ENCODE data around the gene AP1S1. TPM values are rescaled to one million over a fixed set of nuclear protein-coding genes. Genes with fewer than 3 reads are reported as not detected.
"Not testable (repeated sequence)": the region's sequence is repeated elsewhere in the genome, so short reads cannot be mapped to it uniquely, and the experiment has no call there.

Gene AP1S1
- total RNA-seq, 1 donor from 2014 or later, result 19.2 TPM

- DNase-seq (no peak), ATAC-seq (ENCODE audit: low read depth) (no peak)
- no peaks in the 10 kb centered on the region for H3K36me3 Mint-ChIP-seq (ENCODE audit: low read depth)
- no peak overlapping the region for H3K4me3 Mint-ChIP-seq
- no peak overlapping the region for H3K27ac Mint-ChIP-seq
- H3K4me1 Mint-ChIP-seq, result peaks cover 19% of the 10 kb centered on the region
- CTCF ChIA-PET, result no interaction called here
- POLR2A ChIA-PET, result no interaction called here
- intact Hi-C loops (cut with micrococcal nuclease), result no loop called here
- no peaks in the 10 kb centered on the region for H3K9me3 Mint-ChIP-seq
- TF ChIP-seq CTCF (IDR thresholded peaks at IDR 0.05), result no peak
- H3K27me3 Mint-ChIP-seq, result peaks cover 23% of the 10 kb centered on the region
Observed at GRCh38 chr7:101120315-101120714, 34.0 kb upstream of the AP1S1 start.

GRCh38 chr7:101121631-101121990 is 32.7 kb upstream of the AP1S1 start:
- ChIA-PET CTCF (interaction anchor here (0.7 kb wide), 1 partner anchor 1793 kb away, joined by 3 read pairs; no protein-coding TSS in a partner anchor), POLR2A (interaction anchor here (0.6 kb wide), 1 partner anchor 41 kb away, joined by 8 read pairs; no protein-coding TSS in a partner anchor)
- ATAC-seq (ENCODE audit: low read depth); H3K4me3 Mint-ChIP-seq; DNase-seq; H3K27ac Mint-ChIP-seq; H3K9me3 Mint-ChIP-seq; H3K36me3 Mint-ChIP-seq (ENCODE audit: low read depth); intact Hi-C loops (cut with micrococcal nuclease): not testable (repeated sequence)
- Mint-ChIP-seq H3K27me3 (peaks cover 24% of the 10 kb centered on the region), H3K4me1 (peaks cover 31% of the 10 kb centered on the region)

GRCh38 chr7:101121991-101122932 is 32.0 kb upstream of the AP1S1 start:
- DNase-seq (no peak), ATAC-seq (ENCODE audit: low read depth) (no peak)
- H3K4me1 Mint-ChIP-seq, result peaks cover 38% of the 10 kb centered on the region
- POLR2A ChIA-PET, result interaction anchor here (1.0 kb wide), 1 partner anchor 21 kb away, joined by 3 read pairs; no protein-coding TSS in a partner anchor
- H3K9me3 Mint-ChIP-seq, result no peaks in the 10 kb centered on the region
- H3K36me3 Mint-ChIP-seq (ENCODE audit: low read depth), result no peaks in the 10 kb centered on the region
- peak overlapping the region; percentile 2 for H3K27ac Mint-ChIP-seq
- CTCF ChIA-PET, result interaction anchor here (0.9 kb wide), 1 partner anchor 14 kb away, joined by 3 read pairs; no protein-coding TSS in a partner anchor
- intact Hi-C loops (cut with micrococcal nuclease), result no loop called here
- no peak for TF ChIP-seq CTCF (IDR thresholded peaks at IDR 0.05)
- H3K4me3 Mint-ChIP-seq, result peak overlapping the region; percentile 67
- H3K27me3 Mint-ChIP-seq, result peaks cover 25% of the 10 kb centered on the region

- H3K36me3 Mint-ChIP-seq (ENCODE audit: low read depth), result no peaks in the 10 kb centered on the region
- intact Hi-C loops (cut with micrococcal nuclease), result no loop called here
- H3K9me3 Mint-ChIP-seq, result no peaks in the 10 kb centered on the region
- H3K4me3 Mint-ChIP-seq, result no peak overlapping the region
- TF ChIP-seq CTCF (IDR thresholded peaks at IDR 0.05), result no peak
- DNase-seq, result no peak
- peaks cover 45% of the 10 kb centered on the region for H3K4me1 Mint-ChIP-seq
- no peak for ATAC-seq (ENCODE audit: low read depth)
- H3K27me3 Mint-ChIP-seq, result peaks cover 25% of the 10 kb centered on the region
- ChIA-PET CTCF (interaction anchor here (0.9 kb wide), 1 partner anchor 14 kb away, joined by 3 read pairs; no protein-coding TSS in a partner anchor), POLR2A (interaction anchor here (0.7 to 1.0 kb wide), 2 partner anchors 21 to 1241 kb away, joined by 3 to 5 read pairs; no protein-coding TSS in a partner anchor)
- no peak overlapping the region for H3K27ac Mint-ChIP-seq
Observed at GRCh38 chr7:101122933-101123702, 31.2 kb upstream of the AP1S1 start.

GRCh38 chr7:101123703-101124068 is 30.6 kb upstream of the AP1S1 start:
- CTCF ChIA-PET, result no interaction called here
- POLR2A ChIA-PET, result interaction anchor here (0.7 kb wide), 2 partner anchors 29 to 50 kb away, joined by 4 to 8 read pairs; no protein-coding TSS in a partner anchor
- peaks cover 47% of the 10 kb centered on the region for H3K4me1 Mint-ChIP-seq

More at GRCh38 chr7:101123703-101124068, 30.6 kb upstream of the AP1S1 start:
- Mint-ChIP-seq H3K9me3 (no peaks in the 10 kb centered on the region), H3K27ac (no peak overlapping the region), H3K27me3 (peaks cover 22% of the 10 kb centered on the region), H3K36me3 (ENCODE audit: low read depth) (no peaks in the 10 kb centered on the region), H3K4me3 (no peak overlapping the region)
- DNase-seq (no peak), ATAC-seq (ENCODE audit: low read depth) (no peak)
- TF ChIP-seq CTCF (IDR thresholded peaks at IDR 0.05), result no peak
- intact Hi-C loops (cut with micrococcal nuclease), result no loop called here

All from activated B cell treated with CpG ODN at 0.5 μM for 24 hours (primary cell).